KMS-11 (cell line): Measurements from ENCODE around the gene SNRNP70.
A peak's percentile ranks its signal among the peaks of the same experiment; 100 is the strongest.
"Not testable (repeated sequence)": the region's sequence is repeated elsewhere in the genome, so short reads cannot be mapped to it uniquely, and the experiment has no call there.

Experiments
- H2AFZ ChIP-seq: fragments of 200-600 bp; sonication (generic); 2 replicates; pipeline ENCODE4 v1.6.1; 2016; ENCODE audit warnings: antibody characterized with exemption, mixed run types, low read depth
- H3K27ac ChIP-seq: fragments of 200-600 bp; sonication (generic); 2 replicates; pipeline ENCODE4 v1.6.1; 2016; ENCODE audit warnings: mild to moderate bottlenecking, mixed run types
- H3K27me3 ChIP-seq: fragments of 200-600 bp; sonication (generic); 2 replicates; pipeline ENCODE4 v1.6.1; 2017; ENCODE audit warnings: mild to moderate bottlenecking, low read depth, mixed run types, moderate library complexity; ENCODE audit not compliant: insufficient read depth
- H3K36me3 ChIP-seq: fragments of 200-600 bp; sonication (generic); 2 replicates; pipeline ENCODE4 v1.6.1; 2017; ENCODE audit warnings: mild to moderate bottlenecking, mixed run types; ENCODE audit not compliant: insufficient read depth
- H3K4me1 ChIP-seq: fragments of 200-600 bp; sonication (generic); 2 replicates; pipeline ENCODE4 v1.6.1; 2016; ENCODE audit warnings: mild to moderate bottlenecking, low read depth, mixed run types; ENCODE audit not compliant: poor library complexity, severe bottlenecking
- H3K4me2 ChIP-seq: fragments of 200-600 bp; sonication (generic); 2 replicates; pipeline ENCODE4 v1.7.0; 2016; ENCODE audit warnings: mild to moderate bottlenecking, mixed run types
- H3K4me3 ChIP-seq: fragments of 200-600 bp; sonication (generic); IDR thresholded peaks from 2 replicates; pipeline ENCODE4 v1.6.1; 2017; ENCODE audit warnings: low read depth, low read length, mixed read lengths; ENCODE audit not compliant: insufficient read depth
- H3K79me2 ChIP-seq: fragments of 200-600 bp; sonication (generic); 2 replicates; pipeline ENCODE4 v1.6.1; 2016; ENCODE audit warnings: low read depth, mixed run types; ENCODE audit not compliant: insufficient read depth
- H3K9ac ChIP-seq: fragments of 200-600 bp; sonication (generic); 2 replicates; pipeline ENCODE4 v1.6.1; 2016; ENCODE audit warnings: mild to moderate bottlenecking, mixed run types
- H4K20me1 ChIP-seq: fragments of 200-600 bp; sonication (generic); 2 replicates; pipeline ENCODE4 v1.6.1; 2016; ENCODE audit warnings: mild to moderate bottlenecking, mixed run types; ENCODE audit not compliant: insufficient read depth
- CTCF ChIP-seq: fragments of 200-600 bp; sonication (generic); conservative IDR thresholded peaks from 2 replicates; pipeline ENCODE4 v1.6.1; 2017; ENCODE audit warnings: low read depth, mild to moderate bottlenecking, antibody characterized with exemption, low read length, moderate library complexity, mixed read lengths

Gene SNRNP70

GRCh38 chr19:49070416-49070815 is 14.8 kb upstream of the SNRNP70 start:
- Histone ChIP-seq H3K79me2 (no peaks in the 10 kb centered on the region), H3K4me2 (no peak overlapping the region), H3K27ac (no peak overlapping the region), H3K4me3 (no peak overlapping the region), H2AFZ (no peak overlapping the region), H3K27me3 (peaks cover 69% of the 10 kb centered on the region), H4K20me1 (no peaks in the 10 kb centered on the region), H3K9ac (no peak overlapping the region), H3K36me3 (no peaks in the 10 kb centered on the region), H3K4me1 (no peaks in the 10 kb centered on the region)
- TF ChIP-seq CTCF: no peak

GRCh38 chr19:49071860-49072547 is 13.2 kb upstream of the SNRNP70 start:
- Histone ChIP-seq H3K4me2 (no peak overlapping the region), H3K9ac (no peak overlapping the region), H3K4me3 (no peak overlapping the region)

DNA sequence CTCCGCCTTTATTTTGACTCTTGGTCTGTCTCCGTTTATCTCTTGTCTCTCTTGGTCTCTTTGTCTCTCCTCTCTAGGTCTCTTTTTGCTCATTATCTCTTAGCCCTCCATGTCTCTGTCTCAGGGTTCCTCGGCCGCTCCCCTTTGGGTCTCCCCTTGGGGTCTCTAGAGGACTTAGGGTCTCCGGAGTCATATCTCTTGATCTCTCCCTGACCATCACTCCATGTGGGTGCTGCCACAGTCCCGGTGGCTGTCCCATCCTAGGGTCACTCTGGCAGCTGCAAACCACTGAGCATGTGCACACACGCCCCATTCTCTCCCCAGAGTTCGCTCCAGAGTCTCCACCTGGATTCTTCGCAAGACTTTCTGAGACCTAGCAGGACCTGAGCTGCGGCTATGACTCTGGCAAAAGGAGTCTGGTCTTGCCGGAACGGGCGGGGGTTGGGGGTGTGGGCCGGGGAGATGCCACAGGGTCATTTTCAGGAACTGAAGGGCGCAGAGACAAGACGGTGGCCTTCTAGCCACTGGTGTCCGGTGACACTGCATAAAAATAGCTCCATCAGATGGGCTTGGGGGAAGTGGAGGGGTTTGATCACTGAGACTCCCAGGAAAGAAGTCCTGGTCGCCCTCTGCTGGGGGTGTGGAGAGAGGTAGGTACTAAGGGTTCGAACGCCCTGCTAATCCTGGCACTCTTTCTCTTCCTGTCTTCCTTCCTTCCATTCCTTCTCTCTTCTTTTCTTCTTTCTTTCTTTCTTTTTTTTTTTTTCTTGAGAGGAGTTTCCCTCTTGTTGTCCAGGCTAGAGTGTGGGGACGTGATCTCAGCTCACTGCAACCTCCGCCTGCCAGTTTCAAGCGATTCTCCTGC is 11.5 kb upstream of the SNRNP70 start:
- no peak overlapping the region for H3K4me2 ChIP-seq
- H3K27ac ChIP-seq: no peak overlapping the region
- H3K4me1 ChIP-seq: no peaks in the 10 kb centered on the region
- peaks cover 38% of the 10 kb centered on the region for H3K27me3 ChIP-seq
- H3K9ac ChIP-seq: no peak overlapping the region
- no peaks in the 10 kb centered on the region for H4K20me1 ChIP-seq
- no peaks in the 10 kb centered on the region for H3K36me3 ChIP-seq
- TF ChIP-seq CTCF: no peak
- no peak overlapping the region for H2AFZ ChIP-seq
- H3K79me2 ChIP-seq: no peaks in the 10 kb centered on the region
- no peak overlapping the region for H3K4me3 ChIP-seq

More at GRCh38 chr19:49071860-49072547, 13.2 kb upstream of the SNRNP70 start:
- no peak for TF ChIP-seq CTCF
- H4K20me1 ChIP-seq: no peaks in the 10 kb centered on the region
- no peak overlapping the region for H3K27ac ChIP-seq
- no peaks in the 10 kb centered on the region for H3K79me2 ChIP-seq
- H3K27me3 ChIP-seq: peaks cover 55% of the 10 kb centered on the region
- no peaks in the 10 kb centered on the region for H3K36me3 ChIP-seq
- no peak overlapping the region for H2AFZ ChIP-seq
- no peaks in the 10 kb centered on the region for H3K4me1 ChIP-seq

DNA sequence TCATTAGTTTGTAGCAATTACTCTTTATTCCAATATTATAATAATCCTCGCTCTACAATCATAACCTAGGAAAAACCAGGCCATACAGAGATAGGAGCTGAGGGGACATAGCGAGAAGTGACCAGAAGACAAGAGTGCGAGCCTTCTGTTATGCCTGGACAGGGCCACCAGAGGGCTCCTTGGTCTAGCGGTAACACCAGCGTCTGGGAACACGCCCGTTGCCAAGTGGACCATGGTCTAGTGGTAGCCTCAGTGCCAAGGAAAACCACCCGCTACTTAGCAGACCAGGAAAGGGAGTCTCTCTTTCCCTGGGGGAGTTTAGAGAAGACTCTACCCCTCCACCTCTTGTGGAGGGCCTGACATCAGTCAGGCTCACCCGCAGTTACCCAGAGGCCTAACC is 10.4 kb upstream of the SNRNP70 start:
- not testable (repeated sequence) for H2AFZ ChIP-seq, H3K27ac ChIP-seq, H3K4me1 ChIP-seq, H3K79me2 ChIP-seq, H3K4me3 ChIP-seq, H3K4me2 ChIP-seq, H3K9ac ChIP-seq, H3K36me3 ChIP-seq, H4K20me1 ChIP-seq
- peaks cover 31% of the 10 kb centered on the region for H3K27me3 ChIP-seq
- peak; percentile 42 for TF ChIP-seq CTCF
